Nephron (organoid): ENCODE measurements around the gene ERGIC1.

Experiments
- H3K27ac Mint-ChIP-seq, 3 experiments: 2 replicates each; pipeline ENCODE4 v1.8.0; 2020; ENCODE audit warnings: mixed read lengths in 3 of 3, mild to moderate bottlenecking in 2 of 3, moderate library complexity in 1 of 3
- H3K27me3 Mint-ChIP-seq: 2 replicates; pipeline ENCODE4 v1.8.0; 2021; ENCODE audit warnings: low read depth, mild to moderate bottlenecking, moderate library complexity, mixed read lengths
- H3K36me3 Mint-ChIP-seq: 2 replicates; pipeline ENCODE4 v1.8.0; 2020; ENCODE audit warnings: low read depth, mixed read lengths
- H3K4me1 Mint-ChIP-seq: 2 replicates; pipeline ENCODE4 v1.8.0; 2020; ENCODE audit warnings: mixed read lengths
- H3K4me3 Mint-ChIP-seq, 3 experiments: 2 replicates each; pipeline ENCODE4 v1.8.0; 2020; ENCODE audit warnings: mild to moderate bottlenecking in 3 of 3, mixed read lengths in 3 of 3, moderate library complexity in 2 of 3
- H3K9me3 Mint-ChIP-seq: 2 replicates; pipeline ENCODE4 v1.8.0; 2020; ENCODE audit warnings: mixed read lengths
- TF ChIP-seq, protein P1 (sequence below), 3 experiments: fragments of 200-600 bp; sonication (generic); IDR thresholded peaks; one replicate each; pipeline ENCODE4 v1.5.0; 2021; ENCODE audit warnings: antibody characterized with exemption in 3 of 3; ENCODE audit not compliant: unreplicated experiment in 3 of 3

Gene ERGIC1

DNA sequence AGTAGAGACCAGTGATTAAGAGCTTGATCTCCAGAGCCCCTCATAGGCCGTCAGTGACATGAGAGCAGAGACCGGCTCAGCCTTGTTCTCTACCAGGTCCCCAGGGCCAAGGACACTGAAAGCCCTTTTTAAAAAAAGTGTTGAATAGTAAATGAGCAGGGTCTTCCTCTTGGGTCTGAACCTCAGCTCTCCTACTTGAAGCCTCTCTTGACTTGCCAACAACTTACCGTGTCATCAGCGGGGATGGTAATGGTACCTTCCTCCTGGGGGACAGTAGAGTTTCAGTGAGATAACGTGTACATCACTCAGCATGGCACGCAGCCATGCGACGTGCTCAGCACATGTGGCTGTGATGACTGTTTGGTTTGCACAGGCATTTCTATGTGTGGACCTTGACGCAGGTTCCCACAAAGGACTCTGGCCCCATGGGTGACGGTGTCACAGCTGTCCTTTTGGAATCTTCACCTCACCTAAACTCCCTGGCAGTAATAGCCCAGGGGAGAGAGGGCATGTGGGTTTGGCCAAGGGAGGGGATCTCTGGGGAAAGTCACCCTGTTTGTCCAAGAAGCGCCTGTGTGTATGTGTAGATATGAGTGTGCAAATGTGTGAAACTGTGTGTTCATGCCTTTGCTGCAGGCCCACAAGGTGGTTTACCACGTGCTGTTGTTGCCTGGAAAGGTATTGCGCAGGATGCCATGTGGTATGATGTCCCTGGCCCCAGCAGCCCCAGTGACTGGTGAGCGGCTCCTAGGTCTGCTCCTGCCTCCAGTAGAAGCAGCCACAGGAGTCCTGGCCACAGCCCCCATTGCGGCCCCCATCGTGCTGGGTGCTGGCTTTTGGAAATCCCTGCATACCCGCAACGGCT, 18.7 kb downstream of the ERGIC1 start:
- TF ChIP-seq, protein P1, sequence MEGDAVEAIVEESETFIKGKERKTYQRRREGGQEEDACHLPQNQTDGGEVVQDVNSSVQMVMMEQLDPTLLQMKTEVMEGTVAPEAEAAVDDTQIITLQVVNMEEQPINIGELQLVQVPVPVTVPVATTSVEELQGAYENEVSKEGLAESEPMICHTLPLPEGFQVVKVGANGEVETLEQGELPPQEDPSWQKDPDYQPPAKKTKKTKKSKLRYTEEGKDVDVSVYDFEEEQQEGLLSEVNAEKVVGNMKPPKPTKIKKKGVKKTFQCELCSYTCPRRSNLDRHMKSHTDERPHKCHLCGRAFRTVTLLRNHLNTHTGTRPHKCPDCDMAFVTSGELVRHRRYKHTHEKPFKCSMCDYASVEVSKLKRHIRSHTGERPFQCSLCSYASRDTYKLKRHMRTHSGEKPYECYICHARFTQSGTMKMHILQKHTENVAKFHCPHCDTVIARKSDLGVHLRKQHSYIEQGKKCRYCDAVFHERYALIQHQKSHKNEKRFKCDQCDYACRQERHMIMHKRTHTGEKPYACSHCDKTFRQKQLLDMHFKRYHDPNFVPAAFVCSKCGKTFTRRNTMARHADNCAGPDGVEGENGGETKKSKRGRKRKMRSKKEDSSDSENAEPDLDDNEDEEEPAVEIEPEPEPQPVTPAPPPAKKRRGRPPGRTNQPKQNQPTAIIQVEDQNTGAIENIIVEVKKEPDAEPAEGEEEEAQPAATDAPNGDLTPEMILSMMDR (IDR thresholded peaks at IDR 0.05; ENCODE audit: unreplicated experiment in 3 of 3): no peak
- peaks cover 5% of the 10 kb centered on the region for H3K36me3 Mint-ChIP-seq
- peaks cover 25% of the 10 kb centered on the region for H3K4me1 Mint-ChIP-seq
- peak overlapping the region in 1 of 3 experiments; percentile 67 for H3K27ac Mint-ChIP-seq
- no peak overlapping the region for H3K4me3 Mint-ChIP-seq
- H3K9me3 Mint-ChIP-seq: no peaks in the 10 kb centered on the region
- no peaks in the 10 kb centered on the region for H3K27me3 Mint-ChIP-seq

DNA sequence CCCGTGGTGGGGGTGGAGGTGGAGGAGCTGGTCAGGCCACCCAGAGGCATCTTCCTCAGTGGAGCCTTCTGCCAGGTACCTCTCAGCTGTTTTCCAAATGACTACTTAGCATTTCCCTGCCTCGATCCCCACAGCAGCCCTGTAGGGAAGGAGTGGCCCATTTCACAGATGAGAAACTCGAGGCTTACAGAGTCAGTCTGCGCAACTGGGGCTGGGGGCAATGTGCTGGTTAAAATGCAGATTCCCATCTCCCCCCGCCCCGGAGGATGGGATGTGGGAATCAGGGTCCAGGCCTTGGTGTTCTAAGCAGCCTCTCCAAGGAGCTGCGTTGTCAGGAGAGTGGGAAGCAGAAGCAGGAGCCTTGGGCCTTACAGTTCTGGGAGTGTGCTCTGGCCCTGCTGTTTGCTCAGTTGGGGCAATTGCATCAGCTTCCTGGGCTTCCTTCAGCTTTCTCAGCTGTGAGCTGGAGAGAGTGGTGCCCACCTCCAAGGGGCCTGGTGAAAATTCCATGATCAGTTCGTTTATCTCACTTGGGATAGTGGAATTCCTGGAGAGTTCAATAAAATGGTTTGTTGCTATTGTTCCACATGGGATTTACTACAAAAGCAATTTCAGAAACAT, 19.4 kb downstream of the ERGIC1 start:
- TF ChIP-seq, protein P1 (IDR thresholded peaks at IDR 0.05; ENCODE audit: unreplicated experiment in 3 of 3): no peak
- no peak overlapping the region for H3K4me3 Mint-ChIP-seq
- peaks cover 17% of the 10 kb centered on the region for H3K4me1 Mint-ChIP-seq
- no peaks in the 10 kb centered on the region for H3K9me3 Mint-ChIP-seq
- H3K36me3 Mint-ChIP-seq: peaks cover 5% of the 10 kb centered on the region
- no peak overlapping the region for H3K27ac Mint-ChIP-seq
- H3K27me3 Mint-ChIP-seq: no peaks in the 10 kb centered on the region

DNA sequence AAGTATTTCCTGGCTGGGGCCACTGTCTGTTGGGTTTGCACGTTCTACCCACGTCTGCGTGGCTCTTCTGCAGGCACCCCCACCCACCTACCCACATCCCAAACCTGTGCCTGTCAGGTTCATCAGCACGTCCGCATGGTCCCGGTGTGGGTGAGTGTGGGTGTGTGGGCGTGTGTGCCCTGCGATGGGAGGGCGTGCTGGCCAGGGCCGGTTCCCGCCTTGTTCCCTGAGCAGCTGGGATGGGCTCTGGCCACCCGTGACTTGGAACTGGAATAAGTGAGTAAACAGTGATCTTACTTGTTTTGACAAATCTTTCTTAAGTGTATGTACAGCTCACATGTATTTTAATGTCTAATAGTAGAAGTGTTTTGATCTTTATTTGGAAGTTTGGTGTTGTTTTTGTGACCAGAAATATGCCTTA, 20.4 kb downstream of the ERGIC1 start:
- Mint-ChIP-seq H3K4me3 (no peak overlapping the region), H3K27me3 (no peaks in the 10 kb centered on the region), H3K27ac (peak overlapping the region in 2 of 3 experiments; percentile 35 to 36), H3K9me3 (no peaks in the 10 kb centered on the region), H3K36me3 (peaks cover 5% of the 10 kb centered on the region), H3K4me1 (peaks cover 13% of the 10 kb centered on the region)
- TF ChIP-seq, protein P1 (IDR thresholded peaks at IDR 0.05; ENCODE audit: unreplicated experiment in 3 of 3): no peak

DNA sequence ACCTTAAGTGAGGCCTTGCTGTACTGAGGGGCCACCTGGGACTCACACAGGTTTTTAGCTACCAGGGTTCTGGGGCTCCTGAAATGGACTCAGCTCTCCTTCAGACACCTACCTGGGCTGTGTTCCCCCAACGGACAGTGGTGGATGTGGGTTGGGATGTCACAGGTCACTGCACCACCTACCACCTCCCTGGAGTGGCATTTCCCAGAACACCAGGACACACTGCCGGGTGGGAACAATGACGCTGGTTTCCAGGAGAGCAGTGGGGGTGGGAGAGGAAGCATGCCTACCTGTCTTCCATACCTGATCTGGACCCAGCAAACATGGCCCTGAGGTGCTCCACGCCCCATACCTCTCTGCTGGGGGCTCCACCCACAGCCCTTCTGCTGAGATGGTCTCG, 20.9 kb downstream of the ERGIC1 start:
- H3K4me3 Mint-ChIP-seq: no peak overlapping the region
- TF ChIP-seq, protein P1 (IDR thresholded peaks at IDR 0.05; ENCODE audit: unreplicated experiment in 3 of 3): no peak
- peak overlapping the region in 2 of 3 experiments; percentile 35 to 36 for H3K27ac Mint-ChIP-seq
- H3K27me3 Mint-ChIP-seq: no peaks in the 10 kb centered on the region
- no peaks in the 10 kb centered on the region for H3K9me3 Mint-ChIP-seq
- H3K36me3 Mint-ChIP-seq: peaks cover 5% of the 10 kb centered on the region
- peaks cover 11% of the 10 kb centered on the region for H3K4me1 Mint-ChIP-seq

DNA sequence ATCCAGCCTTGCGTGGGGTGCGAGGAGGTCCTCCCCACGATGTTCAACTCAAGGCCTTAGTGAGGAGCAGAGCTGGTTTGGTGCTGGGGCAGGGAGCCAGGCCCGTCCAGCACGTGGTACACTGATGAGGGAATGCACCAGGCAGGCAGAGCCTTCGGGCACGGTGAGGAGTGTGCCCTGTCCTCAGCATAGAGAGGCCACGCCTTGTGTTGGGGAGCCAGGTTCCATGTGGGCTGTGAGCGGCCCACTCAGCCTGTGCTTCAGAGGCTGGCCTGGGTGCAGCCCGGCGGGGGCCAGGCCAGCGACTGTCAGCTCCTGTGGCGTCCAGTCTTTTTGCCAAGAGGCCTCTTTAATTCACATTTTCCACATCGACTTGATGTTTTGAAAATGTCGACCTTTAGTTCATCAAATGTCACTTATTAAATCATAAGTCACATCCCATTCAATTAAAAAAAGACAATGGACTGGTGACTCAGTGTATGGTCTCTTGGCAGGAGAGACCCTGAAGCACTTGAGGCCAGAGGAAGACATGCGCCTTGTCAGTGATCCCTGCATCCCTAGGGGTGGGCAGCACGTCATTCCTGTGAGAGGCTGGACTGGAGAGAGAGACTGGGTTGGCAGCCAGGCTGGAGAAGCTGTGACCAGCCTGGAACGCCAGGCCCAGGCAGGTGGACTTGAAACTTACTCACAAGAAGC, 21.7 kb downstream of the ERGIC1 start:
- TF ChIP-seq, protein P1 (IDR thresholded peaks at IDR 0.05; ENCODE audit: unreplicated experiment in 3 of 3): no peak
- Mint-ChIP-seq H3K4me1 (peaks cover 19% of the 10 kb centered on the region), H3K36me3 (peaks cover 5% of the 10 kb centered on the region), H3K4me3 (no peak overlapping the region), H3K27ac (peak overlapping the region in 2 of 3 experiments; percentile 21 to 52), H3K9me3 (no peaks in the 10 kb centered on the region), H3K27me3 (no peaks in the 10 kb centered on the region)
